Activated CD4-positive, alpha-beta T cell treated with anti-CD3 and anti-CD28 coated beads, Interleukin-2, amount 50 U/mL, for 4 hours (primary cell): ENCODE results near the gene HAND2.

Experiments used
- DNase-seq, 2 experiments: peaks; one replicate each; pipeline ENCODE4 v3.0.0-alpha.2; 2020

HAND2 gene

DNA sequence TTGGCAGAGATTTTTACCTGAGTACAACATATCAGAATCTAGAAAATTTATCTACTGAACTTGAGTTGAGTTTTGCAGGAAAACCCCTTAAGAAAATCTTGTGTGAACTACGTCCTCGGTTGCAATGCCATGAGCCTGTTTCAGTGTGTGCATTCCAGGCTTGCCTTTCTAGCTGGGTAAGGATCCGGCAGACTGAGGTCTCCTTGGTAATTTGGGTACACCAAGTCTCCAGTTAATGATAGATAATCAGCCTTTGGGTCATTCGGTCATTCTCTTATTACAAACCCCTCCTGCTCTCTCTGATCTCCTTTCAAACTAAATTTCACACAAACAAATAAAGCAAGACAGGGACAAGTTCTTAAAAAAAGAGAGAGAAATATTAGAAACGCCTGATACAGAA lies 5.9 kb upstream of the HAND2 start:
- no peak for DNase-seq

DNA sequence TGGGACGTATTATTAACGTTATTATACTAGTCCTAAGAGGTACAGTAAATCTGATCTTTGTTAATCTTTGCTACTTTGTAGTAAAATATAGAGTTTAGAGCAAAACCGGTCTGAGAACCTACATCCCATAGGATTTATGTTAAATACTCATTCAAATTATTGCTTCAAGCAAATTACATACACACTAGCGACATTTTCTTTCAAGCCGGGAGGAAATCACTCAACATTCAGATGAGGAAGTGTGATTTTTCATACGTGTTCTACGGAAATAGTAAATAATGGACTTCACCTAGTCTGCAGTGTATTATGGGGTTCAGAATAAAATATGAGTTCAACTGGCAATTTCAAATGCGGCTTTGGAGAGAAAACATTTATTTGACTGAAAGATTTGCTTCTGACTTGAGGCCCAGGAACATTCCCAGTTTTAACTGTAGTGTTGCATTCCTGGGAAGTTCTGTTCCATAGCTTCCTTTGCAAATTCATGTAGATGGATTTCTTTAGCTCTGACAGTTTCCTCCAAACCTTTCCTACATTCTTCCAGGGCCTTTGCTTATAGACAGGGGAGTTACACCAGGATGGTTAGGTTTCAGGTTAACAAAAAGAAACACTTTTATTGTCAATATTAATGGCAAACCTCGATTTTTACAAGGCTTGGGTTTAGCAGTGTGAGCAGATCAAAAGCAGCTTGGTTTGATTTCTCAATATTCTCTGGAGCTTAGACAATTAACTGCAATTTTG lies 5.3 kb upstream of the HAND2 start:
- no peak for DNase-seq

- no peak for DNase-seq
Observed at GRCh38 chr4:173534434-173534833, 4.4 kb upstream of the HAND2 start.

GRCh38 chr4:173532725-173533511 lies 2.9 kb upstream of the HAND2 start:
- DNase-seq: no peak

GRCh38 chr4:173531086-173531965 lies 1.3 kb upstream of the HAND2 start:
- DNase-seq: no peak

DNA sequence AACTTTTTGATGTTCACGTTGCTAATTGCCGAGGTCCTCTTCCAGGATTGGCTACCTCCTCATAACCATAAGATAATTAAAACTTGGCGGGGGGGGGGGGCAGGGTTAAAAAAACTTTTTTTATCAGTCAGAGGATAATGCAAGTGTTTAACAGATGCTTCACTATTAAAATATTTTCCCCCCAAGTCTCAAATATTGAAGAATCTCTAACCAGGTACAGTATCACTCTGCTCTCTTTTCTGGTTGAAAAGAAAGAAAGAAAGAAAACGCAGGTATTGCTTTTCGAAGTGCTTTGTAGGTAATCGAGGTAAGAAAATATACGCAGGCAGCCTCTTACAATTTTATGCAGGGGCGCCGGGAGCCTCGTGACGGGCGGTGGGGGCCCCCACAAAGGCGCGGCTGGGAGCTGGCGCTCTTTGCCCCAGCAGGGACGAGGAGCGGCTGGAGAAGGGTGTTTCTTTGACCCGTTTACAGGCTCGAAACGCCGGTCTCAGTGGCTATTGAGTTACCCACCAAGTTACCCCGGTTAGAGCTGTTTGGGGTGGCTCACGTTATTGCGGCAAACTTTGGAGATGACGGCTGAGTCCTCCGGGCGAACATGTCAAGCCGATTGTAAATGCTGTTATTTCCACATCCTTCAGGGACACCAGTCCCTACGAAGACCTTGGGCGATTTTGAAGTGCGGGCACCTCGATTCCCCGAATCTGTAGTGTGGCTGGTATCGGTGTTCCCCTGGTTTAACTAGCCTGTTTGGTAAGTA lies 477 bp upstream of the HAND2 start:
- no peak for DNase-seq

DNA sequence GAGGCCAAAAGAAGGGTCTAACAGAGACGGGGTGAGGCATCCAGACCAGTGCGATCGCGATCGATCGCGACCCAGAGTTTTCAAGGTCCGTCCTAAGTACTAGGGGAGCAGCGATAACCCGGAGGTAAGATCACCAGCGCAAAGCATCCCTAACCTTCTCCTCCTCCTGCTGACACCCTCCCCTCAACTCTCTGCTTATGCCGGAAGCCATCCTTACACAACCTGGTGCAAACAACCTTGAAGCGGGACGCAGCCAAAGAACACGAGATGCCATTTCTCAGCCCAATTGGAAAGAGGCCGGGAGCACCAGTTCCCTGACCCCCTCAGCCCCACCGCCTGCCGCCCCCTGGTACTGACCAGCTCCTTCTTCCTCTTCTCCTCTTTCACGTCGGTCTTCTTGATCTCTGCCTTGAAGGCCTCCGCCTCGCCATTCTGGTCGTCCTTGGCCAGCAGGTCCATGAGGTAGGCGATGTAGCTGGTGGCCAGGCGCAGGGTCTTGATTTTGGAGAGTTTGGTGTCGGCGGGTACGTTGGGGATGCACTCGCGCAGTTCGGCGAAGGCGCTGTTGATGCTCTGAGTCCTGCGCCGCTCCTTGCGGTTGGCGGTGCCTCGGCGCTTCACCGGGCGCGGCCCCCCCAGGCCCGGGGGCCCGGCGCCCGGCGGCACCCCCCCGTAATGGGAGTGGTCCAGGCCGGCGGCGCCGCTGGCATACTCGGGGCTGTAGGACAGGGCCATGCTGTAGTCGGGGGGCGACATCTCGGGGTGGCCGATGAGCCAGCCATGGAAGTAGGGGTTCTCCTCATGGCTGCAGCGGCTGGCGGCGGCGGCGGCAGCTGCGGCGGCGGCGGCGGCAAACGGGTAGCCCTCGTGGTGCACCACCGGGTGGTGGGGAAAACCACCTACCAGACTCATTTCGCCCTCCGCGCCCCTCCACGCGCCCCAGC lies 1.4 kb downstream of the HAND2 start:
- no peak for DNase-seq

DNA sequence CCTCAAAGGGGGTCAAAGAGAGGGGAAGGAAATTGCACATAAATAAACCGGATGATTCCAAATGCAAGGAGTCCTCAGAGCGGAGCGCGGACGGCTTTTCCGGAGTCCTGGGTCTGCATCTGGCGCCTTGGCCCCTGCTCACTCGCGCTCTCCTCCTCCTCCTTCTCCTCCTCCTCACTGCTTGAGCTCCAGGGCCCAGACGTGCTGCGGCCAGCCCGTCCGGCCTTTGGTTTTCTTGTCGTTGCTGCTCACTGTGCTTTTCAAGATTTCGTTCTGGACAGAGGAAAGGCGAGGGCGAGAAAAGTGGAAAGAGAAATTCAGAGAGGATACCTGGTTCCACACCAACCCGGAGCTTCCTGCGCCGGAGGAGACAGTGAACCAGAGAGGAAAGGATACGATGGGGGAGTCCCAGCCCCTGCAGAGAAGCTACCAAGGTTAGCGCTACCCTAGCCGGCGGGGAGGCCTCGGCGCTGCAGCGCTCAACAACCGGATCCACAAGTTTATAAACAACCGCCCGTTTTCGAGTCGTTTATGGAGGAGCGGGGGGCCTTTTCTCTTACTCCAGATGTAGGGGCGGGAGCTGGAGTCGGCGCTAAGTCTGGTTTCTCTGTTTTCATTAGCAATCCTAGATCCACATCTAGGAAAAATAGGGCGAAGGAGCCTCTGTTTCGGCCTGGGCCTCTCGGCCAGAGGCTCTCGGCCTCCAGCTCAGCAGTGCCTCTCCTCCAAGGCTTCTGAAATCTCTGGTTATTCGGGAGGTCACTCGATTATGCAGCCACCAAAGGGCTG lies 2.7 kb downstream of the HAND2 start:
- no peak for DNase-seq

DNA sequence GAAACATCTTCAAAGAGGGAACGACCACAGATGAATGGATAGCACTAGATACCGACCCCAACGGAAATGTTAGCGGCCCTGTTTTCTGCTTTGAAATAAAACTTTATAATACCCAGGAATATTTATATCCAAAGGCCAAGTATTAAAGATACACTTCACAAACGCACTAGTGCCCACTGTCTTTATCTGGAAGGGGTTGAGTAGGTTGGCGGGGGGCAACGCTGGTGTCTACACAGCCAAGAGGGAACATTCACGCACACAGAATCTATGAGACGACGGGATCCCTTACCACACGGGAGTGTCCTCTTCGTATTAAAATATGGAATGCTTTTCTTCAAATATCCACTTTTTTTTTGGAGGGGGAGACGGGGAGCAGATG lies 3.3 kb downstream of the HAND2 start:
- no peak for DNase-seq

- no peak for DNase-seq
Observed at GRCh38 chr4:173526027-173526482, 4.0 kb downstream of the HAND2 start.

GRCh38 chr4:173525118-173526011 lies 4.7 kb downstream of the HAND2 start:
- no peak for DNase-seq

GRCh38 chr4:173524218-173525117 lies 5.6 kb downstream of the HAND2 start:
- DNase-seq: no peak

- no peak for DNase-seq
Observed at GRCh38 chr4:173522951-173523395, 7.1 kb downstream of the HAND2 start.

DNA sequence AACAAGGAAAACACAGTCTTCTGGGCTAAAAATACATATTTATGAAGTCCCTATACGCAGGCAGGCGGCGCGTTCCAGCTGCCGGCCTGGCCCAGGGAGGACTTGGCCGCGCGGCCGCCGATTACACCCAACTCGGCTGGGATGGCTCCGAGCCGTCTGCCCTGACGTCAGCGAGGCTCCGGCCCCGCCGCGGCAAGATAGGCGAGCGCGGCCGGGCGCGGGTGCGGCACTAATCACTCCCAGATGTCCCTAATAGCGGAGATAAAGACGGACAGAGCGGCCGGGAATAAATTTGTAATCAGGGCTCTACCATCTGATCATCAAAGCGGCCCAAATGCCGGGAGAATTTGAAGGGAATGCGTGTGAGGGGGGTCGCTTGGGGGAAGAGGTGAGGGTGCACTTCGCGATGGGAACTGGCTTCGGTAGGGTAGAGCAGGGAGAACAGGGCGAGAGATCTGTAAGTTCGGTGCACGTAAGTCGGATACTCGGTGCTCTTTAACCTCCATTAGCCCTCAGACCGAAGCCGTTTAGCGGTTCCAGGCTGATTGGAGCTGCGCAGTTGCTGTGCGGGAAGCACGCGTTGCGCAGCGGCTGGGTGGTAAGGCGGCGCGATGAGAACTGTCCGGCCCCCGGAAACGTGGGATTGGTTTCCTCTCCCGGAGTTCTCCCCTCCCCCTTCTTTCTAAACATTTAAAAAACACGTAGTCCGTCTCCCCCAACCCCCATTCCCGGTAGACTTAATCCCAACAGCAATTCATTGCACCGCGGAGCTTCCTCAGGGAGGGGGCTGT lies 7.7 kb downstream of the HAND2 start:
- DNase-seq: no peak

DNA sequence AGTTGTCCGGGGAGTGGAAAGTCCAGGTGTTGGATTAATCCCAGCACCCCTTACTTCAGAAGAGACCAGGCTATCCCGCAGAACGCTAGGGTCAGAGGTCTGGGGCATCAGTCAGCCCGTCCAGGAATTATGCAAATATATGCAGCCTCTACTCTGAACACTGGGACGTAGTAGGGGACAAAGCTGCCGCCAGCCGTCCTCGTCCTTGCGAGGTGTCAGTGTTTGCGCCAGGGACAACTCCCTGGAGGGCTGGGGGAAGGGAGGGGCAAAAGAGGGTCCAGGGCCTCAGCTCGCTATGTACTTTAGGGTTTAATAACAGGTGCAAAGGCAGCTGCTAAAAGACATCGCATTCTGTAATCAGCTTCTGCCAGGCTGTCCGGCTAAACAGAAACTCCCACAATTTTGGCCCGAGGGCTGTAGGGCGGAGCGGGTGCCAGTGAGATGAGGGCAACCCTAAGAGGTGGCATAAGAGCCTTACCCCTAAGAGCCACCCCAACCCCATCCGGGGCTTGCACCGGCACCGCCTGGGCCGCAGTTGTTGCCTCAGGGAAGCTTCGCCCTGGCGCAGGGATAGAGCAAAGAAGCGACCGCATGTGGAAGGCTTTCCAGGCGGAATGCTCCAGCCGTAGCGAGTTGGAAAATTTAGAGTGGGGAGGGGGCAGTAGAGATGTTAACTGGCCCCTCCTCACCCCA lies 8.4 kb downstream of the HAND2 start:
- DNase-seq: no peak

DNA sequence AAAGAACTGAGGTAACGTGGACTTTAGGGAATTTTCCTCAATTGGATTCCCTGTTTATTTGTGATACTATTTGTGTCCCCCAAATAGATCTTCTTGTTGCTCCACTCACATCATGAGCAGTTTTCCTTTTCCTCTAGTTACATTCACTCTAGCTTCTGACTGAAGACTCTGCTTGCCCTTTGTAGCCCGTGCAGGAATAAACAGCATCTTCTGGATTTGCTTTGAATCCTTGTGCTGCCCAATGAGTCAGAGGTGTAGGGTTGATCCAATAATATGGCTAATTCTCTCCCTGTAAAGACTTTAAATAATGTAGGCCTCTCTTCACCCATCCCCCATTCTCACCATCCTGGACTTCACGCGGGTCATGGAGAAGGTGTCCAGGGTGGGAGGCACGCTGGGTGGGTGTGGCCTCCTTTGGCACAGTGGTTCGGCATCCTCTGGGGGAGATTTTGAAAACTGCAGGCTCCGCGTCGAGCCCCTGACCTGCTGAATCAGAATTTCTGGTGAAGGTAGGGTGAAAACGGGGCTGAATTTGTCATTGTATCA lies 9.0 kb downstream of the HAND2 start:
- DNase-seq: no peak
